Raji (cell line): ENCODE data around the gene LMX1B.

ENCODE experiments used
- POLR2A ChIP-seq: IDR thresholded peaks from 2 replicates; pipeline ENCODE4 v1.6.1; 2011; ENCODE audit warnings: low read depth, low read length, control low read depth; ENCODE audit not compliant: insufficient read depth

Gene LMX1B

GRCh38 chr9:126649477-126649876, 35.7 kb downstream of the LMX1B start:
- no peak for TF ChIP-seq POLR2A

- TF ChIP-seq POLR2A, result no peak
Observed at GRCh38 chr9:126650404-126651341, 36.9 kb downstream of the LMX1B start.

- TF ChIP-seq POLR2A, result no peak
Observed at GRCh38 chr9:126652140-126652582, 38.4 kb downstream of the LMX1B start.

- no peak for TF ChIP-seq POLR2A
Observed at GRCh38 chr9:126654124-126654523, 40.4 kb downstream of the LMX1B start.

- no peak for TF ChIP-seq POLR2A
Observed at GRCh38 chr9:126658201-126658825, 44.6 kb downstream of the LMX1B start.

- TF ChIP-seq POLR2A, result no peak
Observed at GRCh38 chr9:126658956-126659555, 45.3 kb downstream of the LMX1B start.

- no peak for TF ChIP-seq POLR2A
Observed at GRCh38 chr9:126661122-126661520, 47.4 kb downstream of the LMX1B start.

- TF ChIP-seq POLR2A, result no peak
Observed at GRCh38 chr9:126661521-126662251, 48.0 kb downstream of the LMX1B start.

- TF ChIP-seq POLR2A, result no peak
Observed at GRCh38 chr9:126663661-126664072, 49.9 kb downstream of the LMX1B start.

- no peak for TF ChIP-seq POLR2A
Observed at GRCh38 chr9:126664900-126665643, 51.3 kb downstream of the LMX1B start.

- no peak for TF ChIP-seq POLR2A
Observed at GRCh38 chr9:126665644-126666035, 51.9 kb downstream of the LMX1B start.

GRCh38 chr9:126666155-126666803, 52.6 kb downstream of the LMX1B start:
- TF ChIP-seq POLR2A, result no peak

GRCh38 chr9:126667190-126668055, 53.7 kb downstream of the LMX1B start:
- no peak for TF ChIP-seq POLR2A
